Inferior parietal cortex (tissue), 1 donor: ENCODE results near the gene ALDH3A1.
A peak's percentile ranks its signal among the peaks of the same experiment; 100 is the strongest.

Experiments used
- DNase-seq: peaks from one replicate; pipeline ENCODE4 v3.0.0-alpha.2; 2016; ENCODE audit errors: extremely low spot score

ALDH3A1 gene

GRCh38 chr17:19741832-19742457 lies 6.2 kb downstream of the ALDH3A1 start:
- no peak for DNase-seq

DNA sequence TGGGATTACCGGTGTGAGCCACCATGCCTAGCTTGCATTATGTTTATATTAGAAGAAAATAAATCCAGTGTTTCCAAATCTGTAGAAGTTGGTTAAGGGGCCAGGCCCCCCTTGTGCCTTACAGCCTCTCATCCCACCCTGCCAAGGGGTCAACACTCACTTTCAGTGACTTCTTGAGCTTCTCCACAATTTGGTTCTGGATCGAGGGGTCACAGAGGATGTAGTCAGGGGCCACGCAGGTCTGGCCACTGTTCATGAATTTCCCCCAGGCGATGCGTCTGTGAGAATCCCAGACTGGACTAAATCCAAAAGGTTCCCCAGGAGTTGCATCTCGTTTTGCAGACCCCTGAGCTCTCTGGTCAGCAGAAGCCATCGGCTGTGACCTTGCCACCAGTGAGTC lies 7.2 kb downstream of the ALDH3A1 start:
- DNase-seq = no peak

GRCh38 chr17:19739241-19740201 lies 8.6 kb downstream of the ALDH3A1 start:
- no peak for DNase-seq

- no peak for DNase-seq
Observed at GRCh38 chr17:19738757-19739156, 9.3 kb downstream of the ALDH3A1 start.

DNA sequence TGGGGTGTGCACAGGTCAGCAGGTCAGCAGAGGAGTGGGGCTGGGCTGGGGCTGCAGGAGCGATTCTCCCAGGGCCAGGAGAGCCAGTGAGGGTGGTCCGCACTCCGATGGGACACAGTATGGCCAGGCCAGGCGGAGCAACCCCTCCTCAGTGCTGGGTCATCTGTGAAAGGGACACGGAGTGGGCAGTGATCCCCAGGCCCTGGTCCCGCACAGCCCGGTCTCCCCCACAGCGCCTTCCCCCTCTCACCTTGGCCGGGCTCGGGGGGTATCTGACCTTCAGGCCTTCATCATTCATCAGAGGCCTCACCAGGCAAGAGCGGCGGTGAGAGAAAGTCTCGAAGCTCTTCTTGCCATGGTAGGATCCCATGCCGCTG lies 10.0 kb downstream of the ALDH3A1 start:
- no peak for DNase-seq

DNA sequence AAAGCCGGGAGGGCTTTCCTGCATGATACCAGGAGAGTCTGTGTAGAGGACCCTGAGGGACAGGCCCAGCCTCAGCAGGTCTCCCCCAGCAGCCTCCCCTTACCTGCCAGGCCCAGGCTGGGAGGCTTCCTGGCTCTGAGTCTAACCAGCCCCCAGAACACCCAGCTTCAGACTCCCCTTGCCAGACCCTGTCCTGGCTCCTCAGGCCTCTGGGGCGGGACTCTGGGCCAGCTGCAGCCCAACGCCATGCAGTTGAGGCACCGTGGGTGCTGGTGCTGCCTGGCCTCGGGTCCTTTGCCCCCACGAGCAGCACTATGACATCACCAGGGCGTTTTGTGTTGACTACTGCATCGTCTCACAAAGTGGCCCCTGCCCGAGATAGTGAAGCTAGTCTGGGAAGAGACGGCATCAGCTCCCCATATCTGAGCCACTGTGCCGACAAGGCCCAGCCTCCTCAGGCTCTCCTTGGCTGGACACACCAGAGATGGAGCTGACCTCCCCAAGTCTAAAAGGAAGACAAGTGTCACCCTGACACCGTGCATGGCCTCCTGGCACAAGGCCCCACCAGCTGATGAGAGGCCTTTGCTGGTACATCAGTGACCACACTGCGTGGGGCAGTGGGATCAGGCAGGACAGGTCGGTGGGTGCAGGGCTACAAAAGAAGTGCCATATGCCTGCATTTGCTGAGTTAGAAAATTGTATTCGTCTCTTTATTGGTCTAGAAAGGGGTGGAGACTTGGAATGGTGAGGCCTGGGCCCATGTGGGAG lies 10.6 kb downstream of the ALDH3A1 start:
- no peak for DNase-seq

DNA sequence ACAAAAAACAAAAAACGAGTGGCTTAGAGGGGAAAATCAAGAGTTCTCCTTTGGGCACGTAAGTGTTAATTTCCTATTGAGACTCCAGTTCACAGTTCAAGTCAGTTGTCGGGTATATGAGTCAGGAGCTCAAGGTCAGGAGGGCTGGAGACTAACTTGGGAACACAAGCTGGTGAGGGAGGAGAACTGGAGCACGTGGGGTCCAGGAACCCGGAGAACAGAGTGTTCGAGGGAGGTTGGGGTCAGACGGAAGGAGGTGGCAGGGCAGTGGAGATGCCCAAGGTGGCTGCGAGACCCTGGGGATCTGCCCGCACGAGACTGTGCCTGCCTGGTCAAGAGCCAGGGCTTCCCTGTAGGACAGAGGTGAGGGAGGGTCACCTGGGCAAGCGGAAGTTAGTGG lies 12.0 kb downstream of the ALDH3A1 start:
- no peak for DNase-seq

- no peak for DNase-seq
Observed at GRCh38 chr17:19733953-19734526, 14.1 kb downstream of the ALDH3A1 start.

- DNase-seq = no peak
Observed at GRCh38 chr17:19731626-19732025, 16.5 kb downstream of the ALDH3A1 start.

DNA sequence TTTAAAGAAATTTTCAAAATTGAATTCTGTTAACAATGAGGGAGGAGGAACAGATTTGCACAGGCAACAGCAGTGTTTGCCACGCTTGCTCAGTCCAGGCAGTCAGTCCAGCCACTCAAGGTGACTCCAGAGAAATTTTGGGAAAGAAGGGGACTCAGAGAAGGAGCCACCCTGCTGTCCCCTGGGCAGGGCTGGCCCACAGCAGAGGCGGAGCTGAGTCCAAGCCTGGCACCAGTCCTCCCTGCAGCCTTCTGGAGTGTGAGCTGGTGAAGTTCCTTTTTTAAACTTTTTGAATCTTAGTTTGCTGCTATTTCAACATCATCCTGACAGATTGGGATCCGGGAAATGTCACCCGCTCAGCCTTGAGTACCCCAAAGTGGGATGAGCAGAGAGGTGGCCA lies 17.3 kb downstream of the ALDH3A1 start:
- no peak for DNase-seq

DNA sequence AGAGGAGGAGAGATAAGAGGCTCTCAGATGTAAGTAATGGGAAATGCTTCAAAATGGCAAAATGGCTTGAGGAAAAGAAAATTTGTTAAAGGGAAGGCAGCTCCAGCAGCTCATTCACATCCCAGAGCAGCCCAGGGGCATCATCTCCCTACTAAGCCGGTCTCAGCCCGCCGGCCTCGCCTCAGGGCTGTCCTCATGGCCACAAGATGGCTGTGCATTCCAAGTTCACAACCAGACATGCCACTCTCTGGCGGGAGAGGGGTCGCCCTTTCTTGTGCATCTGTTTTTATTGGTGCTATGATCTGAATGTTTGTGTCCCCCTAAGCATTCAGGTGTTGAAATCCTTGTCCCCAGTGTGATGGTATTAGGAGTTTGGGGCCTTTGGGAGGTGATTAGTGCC lies 18.2 kb downstream of the ALDH3A1 start:
- no peak for DNase-seq

- DNase-seq = peak; percentile 71
Observed at GRCh38 chr17:19728084-19728495, 20.0 kb downstream of the ALDH3A1 start.

DNA sequence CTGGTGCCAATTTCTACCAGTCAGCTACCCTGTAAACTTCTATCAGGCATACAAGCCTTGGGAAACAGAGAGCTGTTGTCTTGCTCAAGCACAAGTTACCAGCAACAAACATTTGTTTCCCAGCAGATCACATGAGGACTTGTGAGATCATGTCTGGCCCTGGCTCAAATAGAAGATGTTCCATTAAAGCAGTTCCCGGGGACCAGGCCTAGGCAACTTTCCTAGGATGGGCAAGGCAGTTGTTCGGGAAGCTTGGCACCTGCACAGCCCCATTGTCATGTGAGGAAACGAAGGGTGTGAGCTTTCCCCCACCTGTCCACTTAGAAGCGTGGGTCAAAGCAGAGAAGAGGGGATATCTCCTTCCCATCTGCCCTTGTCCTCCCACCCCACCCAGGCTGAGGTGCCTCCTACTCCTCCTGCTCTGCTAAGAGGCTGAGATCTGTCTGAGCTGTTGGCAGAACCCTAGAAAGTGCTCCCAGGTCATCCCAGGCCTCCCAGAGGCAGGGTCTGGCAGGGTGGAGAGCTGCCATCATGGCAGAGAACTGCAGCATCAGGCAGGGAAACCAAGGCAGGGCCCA lies 20.5 kb downstream of the ALDH3A1 start:
- peak; percentile 92 for DNase-seq

- DNase-seq = peak; percentile 17
Observed at GRCh38 chr17:19726631-19727376, 21.3 kb downstream of the ALDH3A1 start.

- no peak for DNase-seq
Observed at GRCh38 chr17:19725486-19725885, 22.6 kb downstream of the ALDH3A1 start.

- DNase-seq = peak; percentile 16
Observed at GRCh38 chr17:19724501-19725420, 23.3 kb downstream of the ALDH3A1 start.

DNA sequence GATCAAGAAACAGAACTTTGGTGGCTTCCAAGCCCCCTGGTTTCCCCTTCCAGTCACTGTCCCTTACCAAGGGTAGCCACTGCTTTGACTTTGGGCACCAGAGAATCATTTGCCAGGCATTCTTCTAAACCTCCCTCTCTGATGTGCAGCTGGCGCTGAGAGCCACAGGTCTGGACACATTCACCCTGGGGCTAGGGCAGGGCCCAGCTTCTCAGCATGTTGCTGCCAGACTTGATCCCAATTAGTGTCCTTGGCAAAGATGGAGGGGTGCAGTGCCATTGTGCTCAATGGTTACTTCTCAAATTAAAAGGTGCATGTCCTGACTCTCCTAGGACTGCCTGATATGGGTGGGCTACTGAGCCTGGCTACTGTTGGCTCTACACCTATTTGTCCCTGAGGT lies 24.1 kb downstream of the ALDH3A1 start:
- no peak for DNase-seq

- DNase-seq = no peak
Observed at GRCh38 chr17:19720631-19721426, 27.3 kb downstream of the ALDH3A1 start.

GRCh38 chr17:19720210-19720475 lies 28.0 kb downstream of the ALDH3A1 start:
- no peak for DNase-seq
